NCI-H187 treated with DMSO at 0.1 percent for 48 hours (cell line): ENCODE measurements around the gene ENDOD1.
A peak's percentile ranks its signal among the peaks of the same experiment; 100 is the strongest.
"Not testable (repeated sequence)": the region's sequence is repeated elsewhere in the genome, so short reads cannot be mapped to it uniquely, and the experiment has no call there.

Experiments used
- DNase-seq: peaks from one replicate; lab custom pipeline; 2025; lab: John Stamatoyannopoulos, UW

ENDOD1 gene, protein sequence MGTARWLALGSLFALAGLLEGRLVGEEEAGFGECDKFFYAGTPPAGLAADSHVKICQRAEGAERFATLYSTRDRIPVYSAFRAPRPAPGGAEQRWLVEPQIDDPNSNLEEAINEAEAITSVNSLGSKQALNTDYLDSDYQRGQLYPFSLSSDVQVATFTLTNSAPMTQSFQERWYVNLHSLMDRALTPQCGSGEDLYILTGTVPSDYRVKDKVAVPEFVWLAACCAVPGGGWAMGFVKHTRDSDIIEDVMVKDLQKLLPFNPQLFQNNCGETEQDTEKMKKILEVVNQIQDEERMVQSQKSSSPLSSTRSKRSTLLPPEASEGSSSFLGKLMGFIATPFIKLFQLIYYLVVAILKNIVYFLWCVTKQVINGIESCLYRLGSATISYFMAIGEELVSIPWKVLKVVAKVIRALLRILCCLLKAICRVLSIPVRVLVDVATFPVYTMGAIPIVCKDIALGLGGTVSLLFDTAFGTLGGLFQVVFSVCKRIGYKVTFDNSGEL

DNA sequence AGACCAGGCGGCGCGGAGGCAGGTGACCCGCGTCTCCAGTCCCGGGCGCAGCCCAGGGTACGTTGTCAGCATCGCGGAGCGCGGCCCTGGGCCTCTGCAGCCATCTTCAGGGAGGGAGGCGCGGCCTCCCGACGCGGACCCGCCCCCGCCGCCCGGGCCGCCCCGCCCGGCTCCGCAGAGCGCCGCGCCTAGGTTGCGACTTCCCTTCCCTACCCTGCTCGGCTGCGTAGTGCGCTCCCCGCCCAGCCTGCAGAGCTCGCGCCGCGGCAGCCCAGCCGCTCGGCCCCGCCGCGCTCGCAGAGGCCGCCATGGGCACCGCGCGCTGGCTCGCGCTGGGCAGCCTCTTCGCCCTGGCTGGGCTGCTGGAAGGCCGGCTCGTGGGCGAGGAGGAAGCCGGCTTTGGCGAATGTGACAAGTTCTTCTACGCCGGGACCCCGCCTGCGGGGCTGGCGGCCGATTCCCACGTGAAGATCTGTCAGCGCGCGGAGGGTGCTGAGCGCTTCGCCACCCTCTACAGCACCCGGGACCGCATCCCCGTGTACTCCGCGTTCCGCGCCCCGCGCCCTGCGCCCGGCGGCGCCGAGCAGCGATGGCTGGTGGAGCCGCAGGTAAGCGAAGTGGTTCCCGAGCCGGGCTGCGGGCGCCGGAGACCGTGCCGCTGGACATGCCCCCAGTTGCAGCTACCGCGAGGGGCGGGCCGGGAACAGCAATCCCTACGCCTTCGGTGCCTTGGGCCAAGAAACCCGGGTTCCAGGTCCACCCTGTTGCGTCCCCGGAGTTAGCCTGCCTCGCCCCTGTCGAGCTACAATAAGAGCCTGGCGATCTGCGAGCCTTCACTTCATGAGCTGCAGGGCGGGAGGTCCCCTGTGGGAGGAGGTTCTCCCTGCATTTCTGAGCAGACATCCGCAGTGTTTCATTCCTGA, at the start of gene ENDOD1:
ENDOD1 (plus strand) TSS at position 227 of the 923 bp plus-strand sequence; CDS start at position 309, 82 bp downstream.
- DNase-seq: no peak

DNA sequence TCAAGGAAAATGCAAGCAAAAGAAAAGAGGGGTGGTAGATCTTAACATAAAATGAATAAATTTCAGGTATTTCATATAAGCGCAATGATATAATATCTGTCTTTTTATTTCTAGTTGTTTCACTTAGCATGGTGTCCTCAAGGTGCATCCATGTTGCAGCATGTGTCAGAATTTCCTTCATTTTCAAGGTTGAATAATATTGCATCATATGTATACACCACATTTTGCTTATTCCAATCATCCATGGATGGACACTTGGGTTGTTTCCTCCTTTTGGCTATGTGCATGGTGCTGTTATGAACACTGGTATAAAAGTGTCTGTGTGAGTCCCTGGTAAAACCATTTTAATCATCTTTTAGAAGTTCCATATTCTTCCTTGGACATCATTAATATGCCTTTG, 47.4 kb upstream of the ENDOD1 start:
- DNase-seq: no peak

DNA sequence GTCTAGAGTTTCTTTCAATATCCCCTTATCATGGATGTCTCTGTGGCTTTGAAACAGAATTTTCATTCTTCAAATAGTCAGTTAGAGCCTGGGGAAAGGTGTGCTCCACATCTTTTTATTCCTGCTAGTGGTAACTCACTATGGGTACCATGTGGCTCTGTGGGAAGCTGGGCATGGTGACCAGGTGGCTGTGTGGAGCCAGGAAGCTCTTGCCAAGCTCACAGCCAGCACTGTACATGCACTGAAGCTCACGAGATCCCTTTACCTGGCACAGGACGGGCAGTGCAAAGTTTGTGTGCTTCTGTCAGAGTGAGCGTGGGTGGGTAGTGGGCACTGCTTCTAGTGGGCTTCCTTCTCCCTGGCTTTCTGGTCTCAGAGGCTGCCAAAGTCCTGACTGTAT, 46.7 kb upstream of the ENDOD1 start:
- DNase-seq: no peak

DNA sequence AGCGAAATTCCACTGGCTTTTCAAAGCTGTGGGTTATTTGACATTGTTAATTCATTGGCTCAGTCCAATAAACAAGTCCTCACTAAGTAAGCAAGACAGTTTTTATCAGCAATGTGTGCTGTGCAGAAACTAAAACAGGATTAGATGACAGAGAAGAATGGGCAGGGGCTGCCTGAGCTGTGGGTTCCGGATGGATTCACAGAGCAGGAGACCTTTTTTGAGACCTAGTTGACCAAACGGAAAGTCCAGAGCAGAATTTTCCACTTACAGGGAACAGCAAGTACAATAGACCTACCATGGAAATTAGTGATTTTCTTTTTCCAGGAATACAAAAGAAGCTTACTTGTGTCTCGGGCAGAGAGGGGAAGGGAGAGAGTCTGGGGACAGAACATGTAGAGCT, 45.6 kb upstream of the ENDOD1 start:
- no peak for DNase-seq

DNA sequence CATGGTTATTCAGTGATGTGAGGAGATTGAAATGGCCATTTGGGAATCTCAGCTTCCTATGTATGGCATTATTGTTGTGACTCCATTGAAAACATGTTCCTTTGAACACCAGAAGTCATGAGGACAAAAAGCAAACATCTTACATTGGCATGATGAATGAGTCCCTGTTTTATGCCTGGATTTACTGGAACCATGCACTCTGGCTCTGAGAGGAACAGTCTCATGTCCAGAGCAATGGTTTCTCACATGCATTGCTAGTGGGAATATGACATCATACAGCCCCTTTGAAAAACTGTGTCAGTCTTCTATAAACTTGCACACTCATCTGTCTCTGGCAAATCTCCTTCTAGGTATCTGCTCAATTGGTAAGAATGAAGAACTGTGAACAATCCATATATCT, 43.8 kb upstream of the ENDOD1 start:
- no peak for DNase-seq

DNA sequence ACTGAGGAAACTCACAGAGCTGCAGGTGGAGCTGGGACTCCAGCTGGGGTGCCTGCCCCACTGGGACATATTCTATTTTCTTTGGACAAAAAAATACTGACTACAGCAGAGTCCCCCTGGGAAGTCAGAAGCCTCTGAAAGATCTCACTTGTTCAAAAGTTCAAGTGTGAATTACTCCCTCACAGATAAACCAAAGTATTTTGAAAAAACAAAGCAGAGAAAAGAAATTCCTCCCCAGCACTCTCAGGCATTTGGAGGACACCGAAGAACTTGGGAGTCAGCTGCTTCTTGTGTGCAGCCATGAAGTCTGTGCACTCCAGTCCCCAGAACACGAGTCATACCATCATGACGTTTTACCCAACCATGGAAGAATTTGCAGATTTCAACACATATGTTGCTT, 40.5 kb upstream of the ENDOD1 start, which contains the start of gene KDM4F:
KDM4F (plus strand) TSS at position 301 of the 400 bp plus-strand sequence.
- DNase-seq: not testable (repeated sequence)

DNA sequence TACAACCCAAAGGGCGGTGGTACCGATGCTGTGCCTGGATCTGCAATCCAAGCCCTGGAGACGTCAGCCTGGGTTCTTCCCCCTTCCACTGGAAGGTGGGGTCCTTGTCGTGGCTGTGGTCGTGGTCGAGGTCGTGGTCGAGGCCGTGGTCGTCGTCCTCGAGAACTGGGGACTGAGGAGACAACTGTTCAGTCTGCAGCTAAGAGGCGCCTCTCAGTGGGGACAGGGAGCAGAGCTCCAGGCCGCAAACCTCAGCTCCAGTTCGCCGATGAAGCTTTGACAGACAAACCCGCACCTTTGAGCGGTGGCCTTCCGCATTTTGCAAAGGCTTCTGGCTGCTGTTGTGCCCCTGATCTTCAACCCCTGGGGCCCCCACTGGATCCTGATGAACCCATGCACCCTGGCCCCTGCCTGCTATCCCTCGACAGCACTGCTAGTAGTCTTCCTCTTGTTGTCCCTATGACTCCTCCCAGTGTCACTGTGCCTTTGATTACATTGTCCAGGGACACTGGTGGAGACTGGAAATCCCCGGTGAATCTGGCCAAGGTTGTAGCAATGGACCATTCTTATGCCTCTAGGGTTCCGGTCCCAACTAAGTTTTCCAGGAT, 38.9 kb upstream of the ENDOD1 start:
- DNase-seq: no peak

DNA sequence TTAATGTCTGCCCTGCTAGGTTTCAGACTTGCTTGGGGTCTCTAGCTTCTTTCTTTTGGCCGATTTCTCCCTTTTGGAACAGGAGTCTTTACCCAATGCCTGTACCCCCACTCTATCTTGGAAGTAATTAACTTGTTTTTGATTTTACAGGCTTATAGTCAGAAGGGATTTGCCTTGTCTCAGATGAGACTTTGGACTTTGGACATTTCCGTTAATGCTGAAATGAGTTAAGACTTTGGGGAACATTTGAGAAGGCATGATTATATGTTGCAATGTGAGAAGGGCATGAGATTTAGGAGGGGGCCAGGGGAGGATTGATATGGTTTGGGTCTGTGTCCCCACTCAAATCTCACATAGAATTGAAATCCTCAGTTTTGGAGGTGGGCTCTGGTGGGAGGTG, 35.3 kb upstream of the ENDOD1 start:
- no peak for DNase-seq

DNA sequence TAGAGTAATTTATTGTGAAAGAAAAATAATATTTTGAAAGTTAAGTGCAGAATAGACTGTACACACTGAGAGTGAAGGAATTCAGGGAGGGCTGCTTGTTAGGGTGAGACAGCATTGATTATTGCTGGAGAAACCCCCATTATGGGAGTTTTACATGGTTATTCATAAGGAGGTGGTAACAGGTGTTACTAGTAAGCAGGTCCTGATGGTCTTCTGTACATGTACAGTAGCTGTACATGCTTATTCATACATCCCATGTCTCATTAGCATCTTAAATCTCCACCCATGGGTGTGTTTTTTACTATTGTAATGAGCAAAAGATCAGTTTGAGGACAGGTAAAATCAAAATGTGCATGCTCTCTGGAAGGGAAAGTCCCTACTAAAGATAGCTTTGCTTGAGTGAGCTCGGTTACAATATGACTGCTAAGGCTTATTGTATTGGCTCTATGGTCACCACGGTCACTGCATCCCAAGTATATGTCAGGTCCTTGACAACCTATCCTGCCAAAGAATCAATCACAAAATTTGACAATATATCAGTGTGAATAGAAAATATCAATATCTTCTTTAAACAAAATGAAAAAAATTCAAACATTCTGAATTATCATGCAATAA, 34.3 kb upstream of the ENDOD1 start:
- no peak for DNase-seq

DNA sequence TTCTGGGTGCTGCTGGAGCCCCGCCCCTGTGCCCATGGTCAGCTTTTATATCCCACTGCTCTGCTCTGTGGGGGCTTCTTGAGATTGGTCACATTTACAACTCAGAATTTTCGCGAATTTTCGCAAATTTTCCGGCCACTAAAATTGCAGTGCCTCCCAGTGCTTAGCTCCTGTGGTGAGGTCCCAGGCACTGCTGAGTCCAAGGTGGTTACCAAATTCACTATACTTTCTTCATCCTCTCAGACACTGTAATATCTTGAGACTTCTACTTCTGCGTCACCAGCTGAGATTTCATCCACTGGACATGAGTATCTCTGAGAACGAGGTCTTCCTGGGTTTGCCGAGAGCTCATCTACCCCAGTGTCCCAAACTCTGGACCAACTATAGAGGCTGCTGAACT, 31.7 kb upstream of the ENDOD1 start:
- DNase-seq: no peak

DNA sequence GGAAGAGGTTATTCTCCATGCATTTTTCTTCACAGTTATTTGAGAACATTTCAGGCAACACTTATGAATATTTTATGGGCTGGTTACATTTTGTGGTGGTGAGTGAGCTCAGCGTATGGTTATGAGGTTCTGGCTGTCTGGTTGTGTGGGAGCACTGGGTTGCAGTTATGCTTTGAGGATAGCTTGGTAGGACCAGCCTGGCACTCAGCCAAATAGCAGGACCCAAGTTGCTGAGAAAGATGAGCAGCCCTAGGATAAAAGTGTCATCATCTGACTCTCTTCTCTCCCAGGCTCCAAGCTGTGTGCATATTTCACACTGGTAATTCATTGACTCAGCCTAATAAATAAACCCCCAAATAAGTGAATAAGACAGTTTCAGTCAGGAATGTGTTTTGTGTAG, 31.0 kb upstream of the ENDOD1 start:
- no peak for DNase-seq

DNA sequence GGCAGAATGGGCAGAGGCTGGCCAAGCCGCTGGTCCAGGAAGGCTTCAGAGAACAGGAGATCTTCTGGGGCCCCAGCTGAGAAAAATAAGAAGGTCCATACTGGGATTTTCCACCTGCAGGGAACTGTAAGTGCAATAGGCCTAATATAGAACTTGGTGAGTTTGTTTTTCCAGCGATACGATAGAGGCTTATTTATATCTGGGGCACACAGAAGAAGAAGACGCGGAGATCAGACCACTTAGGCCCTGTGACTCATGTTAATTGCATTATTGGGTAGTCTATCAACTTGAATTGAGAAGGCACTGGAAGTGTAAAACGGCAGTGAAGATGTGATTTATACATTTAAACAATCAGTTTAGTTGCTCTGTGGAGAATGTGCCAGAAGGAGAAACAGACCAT, 30.6 kb upstream of the ENDOD1 start:
- DNase-seq: no peak

DNA sequence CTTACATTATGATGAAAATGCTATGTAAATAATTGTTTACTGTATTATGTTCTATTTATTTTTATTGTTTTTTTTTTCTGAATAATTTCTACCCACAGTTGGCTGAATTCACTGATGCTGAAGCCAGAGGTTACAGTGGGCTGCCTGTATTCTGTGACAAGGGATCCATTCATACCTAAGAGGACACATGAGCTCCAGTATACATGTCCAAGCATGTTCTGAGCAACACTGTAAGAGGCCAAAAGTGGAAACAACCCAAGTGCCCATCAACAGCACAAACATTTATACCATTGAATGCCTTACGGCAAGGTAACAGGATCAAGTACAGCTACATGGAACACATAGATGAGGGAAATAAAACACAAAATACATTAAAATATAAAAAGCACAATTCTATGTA, 24.3 kb upstream of the ENDOD1 start:
- DNase-seq: no peak

DNA sequence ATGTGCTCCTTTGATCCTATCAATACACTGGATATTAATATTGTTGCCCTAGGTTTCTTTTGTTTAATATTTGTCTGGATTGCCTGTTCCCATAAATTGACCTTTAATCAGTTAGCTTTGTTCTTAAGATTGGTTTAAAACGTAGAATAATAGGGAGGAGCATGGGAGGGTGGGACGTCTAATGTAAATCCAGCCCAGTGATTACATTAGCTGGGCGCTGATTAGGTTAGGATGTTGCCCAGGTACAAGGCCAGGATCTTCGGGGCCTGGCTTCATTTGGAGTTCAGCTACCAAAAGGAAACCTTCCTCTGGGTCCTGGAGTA, 23.0 kb upstream of the ENDOD1 start, which contains the start of gene SRSF8:
SRSF8 (plus strand) TSS at position 204 of the 323 bp plus-strand sequence. CDS start 308 bp downstream, outside the sequence.
- no peak for DNase-seq

DNA sequence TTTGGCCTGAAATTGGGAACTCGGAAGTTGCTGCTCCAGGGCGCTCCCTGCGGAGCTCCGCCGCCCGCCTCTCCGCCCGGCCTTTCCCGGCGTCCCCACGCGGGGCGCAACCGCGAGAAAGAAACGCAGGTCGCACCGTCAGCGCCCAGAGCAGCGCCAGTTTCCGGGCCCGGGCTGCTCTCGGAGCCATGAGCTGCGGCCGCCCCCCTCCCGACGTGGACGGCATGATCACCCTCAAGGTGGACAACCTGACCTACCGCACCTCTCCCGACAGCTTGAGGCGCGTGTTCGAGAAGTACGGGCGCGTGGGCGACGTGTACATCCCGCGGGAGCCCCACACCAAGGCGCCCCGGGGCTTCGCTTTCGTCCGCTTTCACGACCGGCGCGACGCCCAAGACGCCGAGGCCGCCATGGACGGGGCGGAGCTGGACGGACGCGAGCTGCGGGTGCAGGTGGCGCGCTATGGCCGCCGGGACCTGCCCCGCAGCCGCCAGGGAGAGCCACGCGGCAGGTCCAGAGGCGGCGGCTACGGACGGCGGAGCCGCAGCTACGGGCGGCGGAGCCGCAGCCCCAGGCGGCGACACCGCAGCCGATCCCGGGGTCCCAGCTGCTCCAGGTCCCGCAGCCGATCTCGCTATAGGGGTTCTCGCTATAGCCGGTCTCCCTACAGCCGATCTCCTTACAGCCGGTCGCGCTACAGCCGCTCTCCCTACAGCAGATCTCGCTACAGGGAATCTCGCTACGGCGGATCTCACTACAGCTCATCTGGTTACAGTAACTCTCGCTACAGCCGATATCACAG, 22.4 kb upstream of the ENDOD1 start:
- no peak for DNase-seq

DNA sequence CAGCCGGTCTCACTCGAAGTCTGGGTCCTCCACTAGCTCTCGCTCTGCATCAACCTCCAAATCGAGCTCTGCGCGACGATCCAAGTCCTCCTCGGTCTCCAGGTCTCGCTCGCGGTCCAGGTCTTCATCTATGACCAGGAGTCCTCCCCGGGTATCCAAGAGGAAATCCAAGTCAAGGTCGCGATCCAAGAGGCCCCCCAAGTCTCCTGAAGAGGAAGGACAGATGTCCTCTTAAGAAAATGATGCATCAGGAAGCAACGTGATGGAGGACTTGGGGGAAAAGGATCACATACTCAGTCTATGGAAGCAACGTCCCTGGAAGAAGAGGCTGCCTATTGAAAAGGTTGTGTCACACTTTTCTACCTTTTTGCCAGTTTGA, 21.8 kb upstream of the ENDOD1 start:
- DNase-seq: no peak

DNA sequence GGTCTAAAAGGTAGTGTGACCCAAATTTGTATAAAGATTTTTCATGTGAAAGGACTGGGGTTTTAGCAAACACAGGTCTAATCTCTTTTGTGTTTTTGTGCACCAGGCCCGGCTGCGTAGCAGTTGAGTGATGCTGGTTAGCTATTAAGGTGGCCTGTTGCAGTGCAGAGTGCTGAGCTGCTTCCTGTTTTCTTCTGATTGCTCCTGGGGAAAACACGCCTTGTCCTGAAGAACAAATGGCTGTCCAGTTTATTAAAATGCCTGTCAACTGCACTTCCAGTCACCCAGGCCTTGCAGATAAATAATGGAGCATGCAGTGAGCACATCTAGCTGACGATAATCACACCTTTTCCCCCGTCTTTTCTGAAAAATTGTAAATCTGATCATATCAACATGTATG, 21.1 kb upstream of the ENDOD1 start:
- DNase-seq: peak; percentile 81

DNA sequence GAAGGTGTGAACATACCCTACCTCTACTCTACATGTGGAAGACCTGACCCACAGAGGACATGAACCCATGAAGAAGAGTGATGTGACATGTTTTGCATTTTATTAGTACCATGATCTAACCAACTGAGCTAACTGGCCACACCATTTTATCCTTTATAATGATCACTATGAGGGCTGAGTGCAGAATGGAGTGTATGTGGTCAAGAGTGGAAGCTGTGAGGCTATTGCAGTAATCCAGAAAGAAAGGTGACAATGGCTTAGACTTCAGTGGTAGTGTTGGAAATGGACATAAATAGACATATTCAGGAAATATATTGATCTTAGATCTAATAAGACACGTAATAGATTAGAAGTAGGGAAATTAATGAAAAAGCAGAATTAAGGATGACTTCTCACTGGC, 19.2 kb upstream of the ENDOD1 start:
- no peak for DNase-seq

DNA sequence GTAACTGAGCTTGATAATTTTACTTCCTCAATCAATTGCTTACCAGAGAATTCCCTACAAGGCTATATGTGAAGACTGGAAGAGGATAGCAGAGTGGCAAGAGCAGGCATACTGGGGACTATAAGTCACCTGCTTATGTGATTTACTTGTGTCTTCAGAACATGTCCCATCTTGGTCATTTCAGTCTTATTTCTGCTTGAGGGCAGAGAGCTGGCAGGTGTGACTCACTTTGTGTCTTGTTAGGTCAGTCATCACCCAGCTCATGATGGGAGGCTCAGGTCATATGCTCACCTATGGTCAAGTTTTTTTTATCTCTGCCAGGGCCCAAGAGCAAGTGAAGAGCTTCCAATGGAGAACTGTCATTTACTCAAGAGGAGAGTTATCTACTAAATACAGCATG, 16.7 kb upstream of the ENDOD1 start:
- DNase-seq: no peak

DNA sequence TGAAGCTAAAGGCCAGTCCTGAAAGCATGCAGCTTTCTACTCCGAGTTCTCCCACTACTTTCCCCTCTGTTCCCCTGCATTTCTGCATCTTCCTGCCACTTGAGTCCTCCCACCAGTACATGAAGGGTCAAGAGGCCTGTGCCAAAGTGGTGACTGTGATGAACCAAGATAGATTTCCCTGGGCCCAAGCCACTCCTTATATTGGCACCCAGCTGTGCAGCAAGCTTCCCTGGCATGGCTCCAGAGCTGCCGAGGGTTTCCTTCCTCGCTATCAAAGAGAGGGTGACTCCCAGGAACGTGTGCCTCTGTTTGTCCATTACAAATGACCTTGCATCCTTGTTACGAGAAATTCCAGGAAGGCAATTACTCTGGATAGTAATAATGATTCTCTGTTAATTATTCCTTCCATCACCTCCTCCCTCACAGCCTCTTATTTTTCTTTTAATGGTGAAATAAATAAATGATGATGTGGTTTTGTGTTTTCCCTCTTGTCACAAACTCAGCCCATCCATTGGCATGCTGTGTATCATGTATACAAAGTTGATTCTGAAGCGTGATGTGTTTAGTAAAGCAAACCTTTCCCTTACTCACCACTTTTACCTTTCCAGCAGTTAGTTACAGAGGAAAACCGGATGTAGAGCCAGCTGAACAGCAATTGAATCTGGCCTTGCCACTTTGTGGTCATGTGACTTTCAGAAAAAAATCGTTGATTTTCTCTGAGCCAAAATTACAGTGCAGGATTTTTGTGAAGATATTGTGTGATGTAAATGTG, 14.7 kb upstream of the ENDOD1 start:
- no peak for DNase-seq
